ENCODE results near the gene HM13.
"Not testable (repeated sequence)": the region's sequence is repeated elsewhere in the genome, so short reads cannot be mapped to it uniquely, and the experiment has no call there.

The HM13 gene

DNA sequence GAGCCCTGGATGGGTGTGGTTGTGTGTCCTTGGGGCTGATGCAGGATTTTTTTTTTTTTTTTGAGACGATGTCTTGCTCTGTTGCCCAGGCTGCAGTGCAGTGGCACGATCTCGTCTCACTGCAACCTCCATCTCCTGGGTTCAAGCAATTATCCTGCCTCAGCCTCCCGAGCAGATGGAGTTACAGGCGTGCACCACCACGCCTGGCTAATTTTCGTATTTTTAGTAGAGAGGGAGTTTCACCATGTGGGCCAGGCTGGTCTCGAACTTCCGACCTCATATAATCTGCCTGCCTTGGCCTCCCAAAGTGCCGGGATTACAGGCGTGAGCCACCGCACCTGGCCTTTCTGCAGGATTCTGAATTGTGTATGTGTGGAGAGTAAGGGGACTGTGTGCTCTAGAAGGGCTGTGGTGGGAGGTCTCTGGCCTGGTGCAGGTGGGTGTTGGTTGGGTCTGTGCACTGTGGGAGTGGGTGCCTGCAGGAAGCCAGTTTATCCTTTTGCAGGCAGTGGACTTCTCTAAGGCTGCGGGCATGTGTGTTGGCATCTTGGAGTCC lies 79.8 kb downstream of the HM13 start:
- no peak for FAIRE-seq

DNA sequence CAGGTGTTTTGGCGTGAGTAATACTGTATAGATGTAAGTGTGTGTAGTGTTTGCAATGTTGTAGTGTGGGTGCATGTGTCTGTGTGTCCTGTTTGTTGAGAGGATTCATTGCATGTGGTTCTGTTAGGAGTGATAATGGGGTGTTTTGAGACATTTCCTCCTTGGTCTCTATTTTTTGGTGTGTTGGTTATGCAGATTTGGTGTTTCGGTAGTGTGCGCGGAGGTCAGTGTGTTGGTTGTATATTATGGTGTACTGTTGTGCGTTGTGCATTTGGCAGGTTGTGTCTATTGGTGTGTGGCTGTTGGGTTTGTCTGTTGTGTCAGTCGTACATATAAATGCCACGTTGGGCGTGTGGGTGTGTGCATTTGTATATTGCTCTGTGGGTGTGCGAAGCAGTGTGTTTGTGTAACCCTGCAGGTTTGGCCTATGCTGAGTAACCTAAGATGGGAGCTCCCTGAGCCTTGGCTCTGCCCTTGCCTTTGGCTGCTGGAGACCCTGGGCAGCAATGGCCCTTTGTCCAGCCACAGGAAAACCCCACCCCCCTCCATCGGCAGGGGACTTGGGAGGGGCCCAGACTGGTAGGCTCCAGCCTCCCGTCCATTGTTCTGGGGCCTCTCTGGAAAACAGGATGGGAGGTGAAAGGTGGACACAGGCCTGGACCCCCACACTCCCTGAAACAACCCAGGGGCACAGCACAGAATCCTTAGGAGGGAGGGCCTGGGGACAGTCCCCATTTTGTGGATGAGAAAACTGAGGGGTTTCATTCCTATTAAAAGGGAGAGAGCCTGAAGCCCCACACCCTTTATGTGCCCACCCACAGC lies 80.5 kb downstream of the HM13 start:
- FAIRE-seq: no peak

DNA sequence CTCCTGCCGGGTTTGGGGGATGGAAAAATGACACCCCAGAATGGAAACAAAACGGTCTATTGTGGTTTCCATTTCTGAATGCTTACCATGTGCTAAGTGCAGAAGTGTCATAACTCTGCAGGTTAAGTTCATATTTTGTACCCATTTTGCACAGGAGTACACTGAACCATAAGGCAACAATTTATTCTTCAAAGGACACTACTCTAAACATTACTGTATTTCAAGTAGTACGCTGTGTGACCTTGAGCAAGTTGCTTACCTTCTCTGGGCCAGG lies 81.1 kb downstream of the HM13 start:
- no peak for FAIRE-seq

DNA sequence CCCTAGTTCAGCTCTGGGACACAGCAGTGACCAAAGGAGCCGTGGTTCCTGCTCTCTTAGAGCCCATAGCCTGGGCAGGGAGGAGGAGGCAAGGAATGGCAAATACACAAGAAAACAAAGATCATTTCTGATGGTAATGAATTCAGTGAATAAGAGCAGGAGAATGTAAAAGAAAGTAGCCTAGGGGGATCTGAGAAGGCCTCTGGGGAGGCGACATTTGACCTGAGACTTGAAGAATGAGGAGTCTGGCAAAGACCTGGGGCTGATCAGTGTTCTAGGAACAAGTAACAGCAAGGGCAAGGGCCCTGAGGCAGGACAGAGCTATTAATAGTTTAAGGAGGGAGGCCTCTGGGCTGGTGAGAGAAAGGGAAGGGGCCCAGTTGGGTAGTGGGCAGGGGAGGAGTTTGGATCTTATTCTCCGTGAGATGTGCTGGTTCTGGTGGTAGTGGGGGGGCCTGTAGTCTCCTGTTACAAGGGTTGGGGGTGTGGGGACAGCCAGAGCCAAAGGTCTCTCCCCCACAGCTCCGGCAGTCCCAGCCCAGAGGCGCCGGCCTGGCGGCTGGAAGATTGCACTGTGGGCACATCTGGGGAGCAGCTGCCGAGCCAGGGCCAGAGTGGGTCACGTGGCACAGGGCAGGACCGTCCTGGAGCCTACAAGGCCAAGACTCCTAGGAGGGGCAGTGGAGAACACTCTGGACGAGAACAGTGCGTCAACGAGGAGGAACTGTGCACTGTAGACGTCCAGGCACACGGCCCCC lies 81.6 kb downstream of the HM13 start:
- peak; percentile 93 for FAIRE-seq

DNA sequence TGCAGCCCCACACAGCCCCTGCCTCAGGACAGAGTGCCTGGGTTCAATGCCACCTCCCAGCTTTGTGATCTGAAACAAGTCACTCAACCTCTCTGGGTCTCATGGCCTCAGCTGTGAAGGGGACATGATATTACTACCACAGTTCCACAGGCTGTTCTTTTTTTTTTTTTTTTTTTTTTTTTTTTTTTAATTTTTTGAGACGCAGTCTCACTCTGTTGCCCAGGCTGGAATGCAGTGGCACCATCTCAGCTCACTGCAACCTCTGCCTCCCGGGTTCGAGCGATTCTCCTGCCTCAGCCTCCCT lies 82.1 kb downstream of the HM13 start:
- not testable (repeated sequence) for FAIRE-seq

DNA sequence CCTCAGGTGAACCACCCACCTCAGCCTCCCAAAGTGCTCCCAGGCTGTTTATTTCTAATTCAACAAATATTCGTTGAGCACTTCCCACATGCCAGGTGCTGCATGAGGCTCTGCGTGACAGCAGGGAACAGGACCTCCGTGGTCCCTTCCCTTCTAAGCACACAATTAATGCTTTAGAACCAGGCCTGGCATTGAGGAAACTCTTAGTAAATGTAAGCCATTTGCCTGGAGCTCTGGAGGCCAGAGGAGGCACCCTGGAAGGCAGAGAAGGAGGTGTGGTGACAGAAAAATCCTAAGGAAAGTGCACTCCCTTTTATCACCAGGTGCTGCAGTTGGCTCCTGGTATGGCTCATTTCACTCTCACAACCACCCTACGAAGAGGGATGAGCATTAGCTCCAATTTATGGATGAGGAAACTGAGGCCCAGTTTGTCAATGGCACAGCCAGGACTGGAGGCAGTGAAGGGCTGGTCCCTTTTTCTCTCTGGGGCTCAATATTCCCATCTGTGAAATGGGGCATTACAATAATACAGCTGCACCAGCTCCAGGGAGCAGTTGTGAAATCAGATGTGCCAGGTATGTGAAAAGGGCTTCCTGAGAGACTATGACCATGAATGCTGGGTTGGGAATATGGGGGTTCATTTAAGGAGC lies 82.7 kb downstream of the HM13 start:
- no peak for FAIRE-seq

DNA sequence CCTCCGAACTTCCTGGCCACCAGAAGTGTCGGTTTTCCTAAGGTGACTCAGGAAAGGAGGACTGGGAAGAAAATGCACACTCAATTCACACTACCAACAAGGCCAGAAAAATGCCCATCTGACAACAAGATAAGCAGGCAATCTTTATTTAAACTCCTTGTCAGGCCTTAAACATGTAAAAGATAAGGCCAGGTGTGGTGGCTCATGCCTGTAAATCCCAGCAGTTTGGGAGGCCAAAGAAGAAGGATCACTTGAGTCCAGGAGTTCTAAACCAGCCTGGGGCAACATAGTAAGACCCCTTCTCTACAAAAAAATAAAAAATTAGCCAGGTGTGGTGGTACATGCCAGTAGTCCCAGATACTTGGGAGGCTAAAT lies 83.2 kb downstream of the HM13 start:
- no peak for FAIRE-seq

DNA sequence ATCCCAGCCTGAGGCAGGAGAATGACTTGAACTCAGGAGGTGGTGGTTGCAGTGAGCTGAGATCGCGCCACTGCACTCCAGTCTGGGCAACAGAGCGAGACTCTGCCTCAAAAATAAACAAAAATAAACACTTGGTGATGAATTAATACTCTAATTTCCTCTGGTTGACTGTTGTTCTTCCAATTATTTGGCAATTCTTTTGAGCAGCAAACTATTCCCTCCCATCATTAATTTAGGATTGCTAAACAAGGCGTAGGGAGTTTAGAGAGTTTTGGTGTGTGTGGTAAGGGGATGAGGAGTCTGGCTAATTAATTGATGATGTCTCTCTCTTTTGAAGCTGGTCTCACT lies 88.2 kb downstream of the HM13 start:
- no peak for FAIRE-seq

DNA sequence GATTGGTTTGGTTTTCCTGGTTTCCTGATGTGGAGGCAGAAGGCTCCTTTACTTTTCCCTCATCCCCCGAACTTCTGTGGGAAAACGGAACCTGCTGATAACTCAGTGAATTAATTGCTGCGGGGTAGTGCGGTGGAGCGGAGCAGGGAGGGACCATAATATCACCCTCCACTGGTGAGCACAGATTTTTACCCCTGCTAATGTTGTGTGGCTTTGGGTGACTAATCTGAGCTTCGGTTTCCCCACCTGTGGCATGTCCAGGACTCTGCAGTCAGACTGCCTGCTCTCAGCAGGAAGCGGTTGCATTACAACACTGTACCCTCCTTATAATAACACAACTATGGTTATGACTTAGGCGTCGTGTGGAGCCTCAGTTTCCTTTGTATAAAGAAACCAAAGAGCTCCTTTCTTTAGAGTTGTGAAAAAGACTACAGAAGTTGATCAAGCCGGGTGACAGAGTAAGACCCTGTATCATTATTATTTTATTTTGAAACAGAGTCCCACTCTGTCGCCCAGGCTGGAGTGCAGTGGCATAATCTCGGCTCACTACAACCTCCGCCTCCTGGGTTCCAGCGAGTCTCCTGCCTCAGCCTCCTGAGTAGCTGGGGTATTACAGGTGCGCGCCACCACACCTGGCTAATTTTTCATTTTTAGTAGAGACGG lies 88.7 kb downstream of the HM13 start:
- FAIRE-seq: no peak

DNA sequence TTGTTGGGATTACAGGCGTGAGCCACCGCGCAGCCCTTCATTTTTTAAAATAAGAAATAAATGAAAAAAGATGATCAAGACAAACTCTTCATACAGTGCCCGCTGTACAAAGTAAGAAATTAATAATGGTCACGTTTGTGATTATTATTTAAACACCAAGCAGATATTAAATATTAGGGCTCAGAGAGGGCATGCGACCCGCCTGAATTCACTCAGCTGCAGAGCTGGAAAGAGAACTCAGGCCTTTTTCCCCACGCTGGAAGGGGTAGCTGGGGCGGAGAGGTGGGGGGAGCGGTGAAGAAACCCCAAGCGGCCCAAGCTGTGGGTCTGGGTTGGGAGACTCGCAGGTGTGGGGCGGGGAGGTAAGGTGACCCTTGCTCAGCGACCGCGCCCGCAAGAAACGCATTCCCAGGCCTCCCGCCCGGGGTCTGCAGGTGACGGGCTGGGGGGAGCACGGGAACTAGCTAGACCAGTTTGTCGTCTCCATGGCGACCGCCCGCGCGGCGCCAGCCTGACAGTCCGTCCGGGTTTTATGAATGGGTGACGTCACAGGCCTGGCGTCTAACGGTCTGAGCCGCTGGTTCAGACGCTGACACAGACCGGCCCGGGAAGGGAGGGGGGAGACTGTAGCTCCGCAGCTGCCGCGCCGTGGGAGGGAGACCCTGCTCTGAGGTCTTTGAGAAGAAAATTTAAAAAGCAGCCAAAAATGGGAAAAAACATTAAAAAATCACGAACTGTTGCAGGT lies 89.8 kb downstream of the HM13 start:
- peak; percentile 92 for FAIRE-seq

DNA sequence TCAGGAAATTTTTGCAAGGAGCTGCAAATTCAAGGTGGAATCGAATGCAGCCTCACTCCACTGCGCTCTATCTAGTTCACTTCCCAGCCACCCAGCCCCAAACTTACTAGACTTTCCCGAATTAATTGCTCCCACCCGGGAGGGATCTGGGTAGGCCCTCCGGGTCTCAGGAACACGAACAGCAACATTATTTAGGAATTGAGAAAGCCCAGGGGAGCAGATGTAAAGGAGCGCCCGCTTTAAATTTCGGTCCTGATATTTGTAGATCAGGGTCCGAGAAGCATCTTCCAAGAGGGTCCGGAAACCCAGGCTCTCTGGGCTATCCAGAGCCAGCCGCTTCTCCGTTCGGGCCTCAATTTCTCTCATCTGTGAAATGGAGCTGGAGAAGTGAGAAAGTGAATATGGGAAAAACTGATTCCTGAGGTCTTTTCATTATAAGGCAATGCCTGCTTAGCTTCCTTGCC lies 90.4 kb downstream of the HM13 start:
- FAIRE-seq: no peak

DNA sequence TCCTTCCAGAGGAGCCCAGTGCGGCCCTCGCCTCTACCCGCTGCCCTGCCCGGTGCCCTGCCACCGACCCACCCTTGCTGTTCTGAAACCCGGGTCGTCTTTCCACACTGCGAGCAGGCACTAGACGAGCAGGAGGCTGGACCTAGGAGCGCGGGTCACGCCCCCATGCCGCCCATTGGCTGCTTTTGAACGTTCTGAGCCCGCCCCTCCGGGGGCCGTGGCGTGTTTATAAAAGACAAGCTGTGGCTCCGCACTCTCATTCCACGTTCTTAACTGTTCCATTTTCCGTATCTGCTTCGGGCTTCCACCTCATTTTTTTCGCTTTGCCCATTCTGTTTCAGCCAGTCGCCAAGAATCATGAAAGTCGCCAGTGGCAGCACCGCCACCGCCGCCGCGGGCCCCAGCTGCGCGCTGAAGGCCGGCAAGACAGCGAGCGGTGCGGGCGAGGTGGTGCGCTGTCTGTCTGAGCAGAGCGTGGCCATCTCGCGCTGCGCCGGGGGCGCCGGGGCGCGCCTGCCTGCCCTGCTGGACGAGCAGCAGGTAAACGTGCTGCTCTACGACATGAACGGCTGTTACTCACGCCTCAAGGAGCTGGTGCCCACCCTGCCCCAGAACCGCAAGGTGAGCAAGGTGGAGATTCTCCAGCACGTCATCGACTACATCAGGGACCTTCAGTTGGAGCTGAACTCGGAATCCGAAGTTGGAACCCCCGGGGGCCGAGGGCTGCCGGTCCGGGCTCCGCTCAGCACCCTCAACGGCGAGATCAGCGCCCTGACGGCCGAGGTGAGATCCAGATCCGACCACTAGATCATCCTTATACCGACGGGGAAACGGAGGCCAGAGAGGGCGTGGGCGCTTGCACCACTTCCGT lies 91.0 kb downstream of the HM13 start, which contains the start of gene ID1:
ID1 (plus strand) TSS at position 259 of the 871 bp plus-strand sequence; CDS start at position 358, 99 bp downstream.
- peak; percentile 91 for FAIRE-seq

DNA sequence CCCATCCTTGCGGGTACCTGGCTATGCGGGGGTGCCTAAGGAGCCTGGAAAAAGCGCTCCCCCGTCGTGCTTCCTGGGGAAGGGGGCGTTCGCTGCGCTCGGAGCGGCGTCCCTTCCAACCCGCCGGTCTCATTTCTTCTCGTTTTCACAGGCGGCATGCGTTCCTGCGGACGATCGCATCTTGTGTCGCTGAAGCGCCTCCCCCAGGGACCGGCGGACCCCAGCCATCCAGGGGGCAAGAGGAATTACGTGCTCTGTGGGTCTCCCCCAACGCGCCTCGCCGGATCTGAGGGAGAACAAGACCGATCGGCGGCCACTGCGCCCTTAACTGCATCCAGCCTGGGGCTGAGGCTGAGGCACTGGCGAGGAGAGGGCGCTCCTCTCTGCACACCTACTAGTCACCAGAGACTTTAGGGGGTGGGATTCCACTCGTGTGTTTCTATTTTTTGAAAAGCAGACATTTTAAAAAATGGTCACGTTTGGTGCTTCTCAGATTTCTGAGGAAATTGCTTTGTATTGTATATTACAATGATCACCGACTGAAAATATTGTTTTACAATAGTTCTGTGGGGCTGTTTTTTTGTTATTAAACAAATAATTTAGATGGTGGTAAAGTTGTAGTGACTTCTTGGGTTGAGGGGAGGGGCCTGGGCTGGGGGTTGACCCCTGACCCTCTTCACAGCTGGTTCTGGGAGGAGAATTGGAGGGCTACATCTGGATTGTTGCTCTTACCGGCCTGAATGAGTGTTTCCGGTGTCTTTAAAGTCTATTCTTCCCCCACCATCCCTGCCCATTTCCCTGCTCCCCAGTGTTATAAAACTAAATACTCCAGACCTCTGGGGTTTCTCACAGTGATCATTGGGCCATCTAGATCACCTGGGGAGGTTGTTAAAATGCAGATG lies 91.9 kb downstream of the HM13 start:
- FAIRE-seq: no peak

DNA sequence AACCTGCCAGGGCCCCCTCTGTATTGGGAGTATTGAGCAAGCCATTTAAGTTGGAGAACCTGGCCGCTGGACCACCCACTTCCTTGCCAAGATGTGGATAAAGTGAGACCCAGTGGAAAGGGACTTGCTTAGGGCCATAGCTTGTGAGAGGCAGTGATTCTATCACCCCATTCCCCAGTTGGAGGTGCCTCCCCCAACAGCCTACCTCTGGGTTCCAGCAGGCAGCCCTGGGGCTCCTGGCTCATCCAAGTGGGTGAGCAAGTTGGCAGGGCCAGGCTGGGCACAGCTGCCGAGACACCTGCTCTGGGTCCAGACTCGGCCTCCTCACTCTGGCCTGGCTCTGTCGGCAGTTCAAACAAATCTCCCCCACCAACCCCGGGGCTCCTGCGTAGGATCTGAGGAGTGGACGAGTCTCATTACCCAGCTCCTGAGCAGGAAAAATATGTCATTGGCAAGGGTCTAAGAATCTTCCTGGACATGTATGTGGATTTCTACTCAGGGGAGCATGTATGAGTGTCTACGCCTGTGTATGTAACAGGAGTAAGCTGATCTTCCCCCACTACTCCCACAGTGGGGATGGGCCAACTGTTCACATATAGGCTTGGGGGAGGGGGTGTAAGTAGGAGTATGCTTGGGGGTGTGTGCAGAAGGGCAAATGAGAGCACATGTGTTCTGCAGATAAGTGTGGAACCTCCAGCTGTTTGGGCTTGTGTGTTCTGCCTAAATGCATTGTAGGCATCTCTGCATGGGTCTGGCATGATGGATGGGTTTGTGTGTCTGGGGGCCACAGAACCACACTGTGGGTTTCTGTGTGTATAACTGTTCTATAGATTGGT lies 92.8 kb downstream of the HM13 start:
- FAIRE-seq: no peak

DNA sequence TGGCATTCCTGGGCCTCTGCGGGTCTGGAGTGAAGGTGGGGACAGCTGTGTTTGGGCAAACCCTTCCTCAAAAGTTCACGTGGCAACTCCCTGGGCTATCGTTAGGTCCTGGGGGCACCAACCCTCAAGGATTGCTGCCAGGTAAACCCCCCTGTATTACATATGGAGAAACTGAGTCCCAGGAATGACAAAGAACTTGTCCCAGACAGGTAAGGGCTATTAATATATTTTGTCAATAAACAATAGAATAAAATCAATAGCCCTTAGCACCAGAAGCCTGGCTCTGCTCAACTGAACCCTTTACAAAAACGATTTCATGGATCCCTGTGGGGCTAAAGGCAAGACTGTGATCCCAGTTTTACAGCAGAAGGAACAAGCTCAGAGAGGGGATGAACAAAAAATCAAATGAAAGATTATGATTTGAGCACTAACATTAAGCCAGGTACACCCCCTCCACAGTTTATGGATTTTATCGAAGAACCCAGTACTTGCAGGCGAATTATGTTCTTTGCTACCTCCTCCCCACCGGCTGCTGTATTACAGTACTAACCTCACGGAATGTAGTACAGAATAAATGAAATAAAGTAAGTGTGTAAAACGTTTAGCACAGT lies 93.5 kb downstream of the HM13 start:
- no peak for FAIRE-seq

DNA sequence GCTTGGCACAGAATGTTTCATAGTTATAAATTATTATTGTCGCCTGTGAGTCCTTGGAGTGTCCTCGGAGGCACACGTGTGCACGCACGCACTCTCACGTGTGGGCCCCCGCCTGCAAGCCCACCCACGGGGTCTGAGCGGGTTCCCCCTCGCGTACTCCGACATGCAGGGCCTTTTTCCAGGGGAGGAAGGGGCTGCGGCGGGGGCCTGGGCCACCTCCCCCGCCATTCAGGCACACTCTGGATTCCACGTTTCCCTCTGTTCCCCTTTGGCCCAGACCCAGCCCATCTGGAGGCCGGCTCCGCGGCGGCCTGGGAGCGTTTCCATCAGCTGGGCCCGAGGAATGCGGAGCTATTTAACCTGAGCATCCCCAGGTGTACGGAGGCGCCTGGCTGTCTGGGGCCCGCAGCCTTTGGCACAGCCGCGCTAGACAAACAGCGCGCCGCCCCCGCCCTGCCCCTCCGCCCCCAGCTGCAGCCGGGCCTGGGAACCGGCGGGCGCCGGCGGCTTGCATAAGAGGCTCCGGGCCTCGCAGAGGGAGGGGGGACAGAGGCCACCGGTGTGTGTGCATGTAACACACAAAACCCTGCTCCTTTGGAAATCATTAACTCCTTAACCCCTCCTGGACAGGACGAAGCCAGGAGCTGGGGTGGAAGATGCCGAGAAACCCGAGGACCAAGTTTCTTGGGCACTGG lies 94.2 kb downstream of the HM13 start:
- FAIRE-seq: no peak

DNA sequence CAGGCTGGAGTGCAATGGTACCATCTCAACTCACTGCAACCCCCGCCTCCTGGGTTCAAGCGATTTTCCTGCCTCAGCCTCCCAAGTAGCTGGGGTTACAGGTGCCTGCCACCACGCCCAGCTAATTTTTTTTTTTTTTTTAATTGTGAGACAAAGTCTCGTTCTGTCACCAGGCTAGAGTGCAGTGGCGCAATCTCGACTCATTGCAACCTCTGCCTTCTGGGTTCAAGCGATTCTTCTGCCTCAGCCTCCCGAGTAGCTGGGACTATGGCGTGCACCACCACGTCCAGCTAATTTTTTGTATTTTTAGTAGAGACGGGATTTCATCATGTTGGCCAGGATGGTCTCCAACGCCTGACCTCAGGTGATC lies 98.0 kb downstream of the HM13 start:
- FAIRE-seq: not testable (repeated sequence)

DNA sequence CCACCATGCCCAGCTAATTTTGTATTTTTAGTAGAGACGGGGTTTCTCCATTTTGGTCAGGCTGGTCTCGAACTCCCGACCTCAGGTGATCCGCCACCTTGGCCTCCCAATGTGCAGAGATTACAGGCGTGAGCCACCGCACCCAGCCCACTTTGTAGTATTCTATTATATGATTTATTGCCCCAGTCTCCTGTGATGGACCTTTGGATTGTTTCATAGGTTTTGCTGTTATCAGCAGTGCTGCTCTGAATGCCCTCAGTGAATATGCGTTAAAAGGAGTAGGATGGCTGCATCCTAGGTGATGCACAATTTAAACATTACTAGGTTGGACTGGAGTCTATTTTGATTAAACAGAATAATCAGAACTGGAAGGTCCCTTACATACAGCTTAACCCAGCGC lies 101.2 kb downstream of the HM13 start:
- no peak for FAIRE-seq

Data from G401.6 (cell line).